ENCODE data around the gene HYDIN. TPM values are rescaled to one million over a fixed set of nuclear protein-coding genes. Genes with fewer than 3 reads are reported as not detected.
"Not testable (repeated sequence)": the region's sequence is repeated elsewhere in the genome, so short reads cannot be mapped to it uniquely, and the experiment has no call there.

The HYDIN gene
- polyA plus RNA-seq, 1 donor from 2014 or later = 2.2 TPM

- H3K27me3 ChIP-seq (ENCODE audit: insufficient read depth, low read depth, low read length); H3K79me2 ChIP-seq (replicated peaks; ENCODE audit: insufficient read depth, low read length); H3F3A ChIP-seq (ENCODE audit: insufficient read depth, low read length, poor library complexity, severe bottlenecking); H3K36me3 ChIP-seq (ENCODE audit: insufficient read depth, low read length); H3K27ac ChIP-seq (ENCODE audit: low read length); H3K9me3 ChIP-seq (ENCODE audit: low read length); H4K20me1 ChIP-seq (ENCODE audit: insufficient read depth); H2AFZ ChIP-seq (ENCODE audit: low read depth, low read length); H3K4me2 ChIP-seq (ENCODE audit: low read length); H3K4me3 ChIP-seq (ENCODE audit: low read length); H3K9me2 ChIP-seq (ENCODE audit: insufficient read depth, low read length); H3K9ac ChIP-seq (ENCODE audit: low read length): not testable (repeated sequence)
Observed at GRCh38 chr16:70954922-70955321, 275.6 kb downstream of the HYDIN start.

- H3K36me3 ChIP-seq (ENCODE audit: insufficient read depth, low read length); H3K9me3 ChIP-seq (ENCODE audit: low read length); H2AFZ ChIP-seq (ENCODE audit: low read depth, low read length); H3K9ac ChIP-seq (ENCODE audit: low read length); H3K79me2 ChIP-seq (replicated peaks; ENCODE audit: insufficient read depth, low read length); H3K27me3 ChIP-seq (ENCODE audit: insufficient read depth, low read depth, low read length); H3K4me3 ChIP-seq (ENCODE audit: low read length); H3K9me2 ChIP-seq (ENCODE audit: insufficient read depth, low read length); H4K20me1 ChIP-seq (ENCODE audit: insufficient read depth); H3K4me2 ChIP-seq (ENCODE audit: low read length); H3F3A ChIP-seq (ENCODE audit: insufficient read depth, low read length, poor library complexity, severe bottlenecking); H3K27ac ChIP-seq (ENCODE audit: low read length): not testable (repeated sequence)
Observed at GRCh38 chr16:70953824-70954223, 276.7 kb downstream of the HYDIN start.

- H3K79me2 ChIP-seq (replicated peaks; ENCODE audit: insufficient read depth, low read length); H4K20me1 ChIP-seq (ENCODE audit: insufficient read depth); H3F3A ChIP-seq (ENCODE audit: insufficient read depth, low read length, poor library complexity, severe bottlenecking); H3K4me3 ChIP-seq (ENCODE audit: low read length); H3K4me2 ChIP-seq (ENCODE audit: low read length); H3K27me3 ChIP-seq (ENCODE audit: insufficient read depth, low read depth, low read length); H3K27ac ChIP-seq (ENCODE audit: low read length); H3K9ac ChIP-seq (ENCODE audit: low read length); H3K36me3 ChIP-seq (ENCODE audit: insufficient read depth, low read length); H3K9me3 ChIP-seq (ENCODE audit: low read length); H3K9me2 ChIP-seq (ENCODE audit: insufficient read depth, low read length); H2AFZ ChIP-seq (ENCODE audit: low read depth, low read length): not testable (repeated sequence)
Observed at GRCh38 chr16:70943551-70943950, 287.0 kb downstream of the HYDIN start.

GRCh38 chr16:70939690-70940359 lies 290.7 kb downstream of the HYDIN start:
- H3K4me2 ChIP-seq (ENCODE audit: low read length); H3K9me2 ChIP-seq (ENCODE audit: insufficient read depth, low read length); H4K20me1 ChIP-seq (ENCODE audit: insufficient read depth); H3K9me3 ChIP-seq (ENCODE audit: low read length); H3K9ac ChIP-seq (ENCODE audit: low read length); H3F3A ChIP-seq (ENCODE audit: insufficient read depth, low read length, poor library complexity, severe bottlenecking); H3K4me3 ChIP-seq (ENCODE audit: low read length); H3K27me3 ChIP-seq (ENCODE audit: insufficient read depth, low read depth, low read length); H3K79me2 ChIP-seq (replicated peaks; ENCODE audit: insufficient read depth, low read length); H2AFZ ChIP-seq (ENCODE audit: low read depth, low read length); H3K36me3 ChIP-seq (ENCODE audit: insufficient read depth, low read length); H3K27ac ChIP-seq (ENCODE audit: low read length): not testable (repeated sequence)

- H4K20me1 ChIP-seq (ENCODE audit: insufficient read depth) = not testable (repeated sequence)
Observed at GRCh38 chr16:70936781-70937525, 293.6 kb downstream of the HYDIN start.

GRCh38 chr16:70935325-70935724 lies 295.2 kb downstream of the HYDIN start:
- H3K4me2 ChIP-seq (ENCODE audit: low read length); H3K27me3 ChIP-seq (ENCODE audit: insufficient read depth, low read depth, low read length); H3F3A ChIP-seq (ENCODE audit: insufficient read depth, low read length, poor library complexity, severe bottlenecking); H3K4me3 ChIP-seq (ENCODE audit: low read length); H3K9me3 ChIP-seq (ENCODE audit: low read length); H2AFZ ChIP-seq (ENCODE audit: low read depth, low read length); H3K36me3 ChIP-seq (ENCODE audit: insufficient read depth, low read length); H3K9me2 ChIP-seq (ENCODE audit: insufficient read depth, low read length); H4K20me1 ChIP-seq (ENCODE audit: insufficient read depth); H3K27ac ChIP-seq (ENCODE audit: low read length); H3K79me2 ChIP-seq (replicated peaks; ENCODE audit: insufficient read depth, low read length); H3K9ac ChIP-seq (ENCODE audit: low read length): not testable (repeated sequence)

More at GRCh38 chr16:70936781-70937525, 293.6 kb downstream of the HYDIN start:
- not testable (repeated sequence) for H3K9ac ChIP-seq (ENCODE audit: low read length); H3K9me3 ChIP-seq (ENCODE audit: low read length); H3K27me3 ChIP-seq (ENCODE audit: insufficient read depth, low read depth, low read length); H3K9me2 ChIP-seq (ENCODE audit: insufficient read depth, low read length); H3K27ac ChIP-seq (ENCODE audit: low read length); H3K79me2 ChIP-seq (replicated peaks; ENCODE audit: insufficient read depth, low read length); H3K4me3 ChIP-seq (ENCODE audit: low read length); H3F3A ChIP-seq (ENCODE audit: insufficient read depth, low read length, poor library complexity, severe bottlenecking); H2AFZ ChIP-seq (ENCODE audit: low read depth, low read length); H3K36me3 ChIP-seq (ENCODE audit: insufficient read depth, low read length); H3K4me2 ChIP-seq (ENCODE audit: low read length)

GRCh38 chr16:70933746-70934145 lies 296.8 kb downstream of the HYDIN start:
- not testable (repeated sequence) for H3K27me3 ChIP-seq (ENCODE audit: insufficient read depth, low read depth, low read length); H2AFZ ChIP-seq (ENCODE audit: low read depth, low read length); H3K4me3 ChIP-seq (ENCODE audit: low read length); H3K4me2 ChIP-seq (ENCODE audit: low read length); H3K79me2 ChIP-seq (replicated peaks; ENCODE audit: insufficient read depth, low read length); H4K20me1 ChIP-seq (ENCODE audit: insufficient read depth); H3K9me2 ChIP-seq (ENCODE audit: insufficient read depth, low read length); H3K9me3 ChIP-seq (ENCODE audit: low read length); H3F3A ChIP-seq (ENCODE audit: insufficient read depth, low read length, poor library complexity, severe bottlenecking); H3K36me3 ChIP-seq (ENCODE audit: insufficient read depth, low read length); H3K9ac ChIP-seq (ENCODE audit: low read length); H3K27ac ChIP-seq (ENCODE audit: low read length)

GRCh38 chr16:70930757-70931156 lies 299.8 kb downstream of the HYDIN start:
- H4K20me1 ChIP-seq (ENCODE audit: insufficient read depth); H2AFZ ChIP-seq (ENCODE audit: low read depth, low read length); H3K4me3 ChIP-seq (ENCODE audit: low read length); H3K36me3 ChIP-seq (ENCODE audit: insufficient read depth, low read length); H3K79me2 ChIP-seq (replicated peaks; ENCODE audit: insufficient read depth, low read length); H3K9ac ChIP-seq (ENCODE audit: low read length); H3K27me3 ChIP-seq (ENCODE audit: insufficient read depth, low read depth, low read length); H3K27ac ChIP-seq (ENCODE audit: low read length); H3F3A ChIP-seq (ENCODE audit: insufficient read depth, low read length, poor library complexity, severe bottlenecking); H3K9me2 ChIP-seq (ENCODE audit: insufficient read depth, low read length); H3K9me3 ChIP-seq (ENCODE audit: low read length); H3K4me2 ChIP-seq (ENCODE audit: low read length): not testable (repeated sequence)
